ENCODE results near the gene LMNA.

LMNA gene

DNA sequence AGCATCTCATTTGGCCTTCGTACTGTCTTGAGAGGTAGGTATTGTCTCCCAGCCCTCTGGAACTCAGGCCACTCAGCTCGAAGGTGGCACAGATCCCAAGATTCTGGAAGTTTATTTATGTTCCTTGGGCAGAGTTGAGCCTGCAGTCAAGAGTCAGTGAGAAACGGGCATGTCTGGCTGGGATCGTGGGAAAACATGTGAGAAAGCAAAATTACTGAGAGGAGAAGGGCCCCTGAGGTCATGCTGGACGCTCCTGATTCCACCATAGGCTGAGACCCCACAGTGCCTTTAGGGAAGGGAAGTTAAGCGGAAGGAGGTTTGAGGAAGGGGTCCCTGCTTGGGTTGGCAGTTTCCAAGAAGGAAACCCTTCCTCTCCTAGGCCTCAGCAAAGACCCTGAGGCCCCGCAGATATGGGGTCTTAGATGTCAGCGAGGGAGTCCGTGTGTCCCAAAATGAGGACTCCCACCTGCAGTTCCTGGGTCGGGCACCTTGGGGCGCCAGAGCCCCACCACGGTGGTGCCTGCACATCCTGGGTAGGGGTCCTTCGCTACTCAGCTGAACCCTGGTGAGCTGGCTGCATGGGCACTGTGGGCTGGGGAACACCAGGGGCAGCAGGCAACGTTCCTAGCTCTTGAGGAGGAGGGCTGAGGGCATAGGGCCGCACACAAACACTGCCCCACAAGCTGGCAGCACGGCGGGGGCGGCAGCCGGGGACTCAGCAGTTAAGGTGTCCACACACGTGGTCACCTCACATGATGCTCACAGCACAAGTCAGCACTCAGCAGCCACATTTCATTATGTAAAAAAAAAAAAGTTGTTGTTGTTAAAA, 26.6 kb downstream of the LMNA start:
- Histone ChIP-seq H3K4me1 (ENCODE audit: control insufficient read depth in 1 of 2, insufficient read depth in 2 of 2, low read length in 2 of 2) (no peaks in the 10 kb centered on the region), H3K27me3 (ENCODE audit: insufficient read depth, low read length) (no peaks in the 10 kb centered on the region), H3K4ac (ENCODE audit: low read depth, low read length) (no peak overlapping the region), H3K9me3 (ENCODE audit: insufficient read depth, low read depth, low read length) (no peaks in the 10 kb centered on the region), H2BK5ac (ENCODE audit: low read depth, low read length, poor library complexity) (no peak overlapping the region), H3K36me3 (ENCODE audit: control insufficient read depth in 1 of 2, insufficient read depth in 2 of 2, low read length in 2 of 2) (peaks cover 50 to 53% of the 10 kb centered on the region in 2 experiments), H4K91ac (ENCODE audit: low read depth, low read length) (no peak overlapping the region), H2BK12ac (ENCODE audit: low read length) (peak overlapping the region; percentile 24), H3K9ac (ENCODE audit: low read length) (no peak overlapping the region), H3K27ac (ENCODE audit: low read depth, low read length) (no peak overlapping the region), H2AK5ac (ENCODE audit: low read length) (no peak overlapping the region), H4K12ac (ENCODE audit: low read depth, low read length) (peak overlapping the region; percentile 45), H2AFZ (ENCODE audit: insufficient read depth, low read length, poor library complexity) (no peak overlapping the region), H3K23ac (ENCODE audit: low read length) (no peak overlapping the region), H3K18ac (ENCODE audit: low read length) (no peak overlapping the region), H3K14ac (ENCODE audit: low read length) (no peak overlapping the region), H4K8ac (ENCODE audit: low read depth, low read length) (no peak overlapping the region), H3K4me2 (ENCODE audit: low read length) (no peak overlapping the region), H3K79me1 (ENCODE audit: low read length) (no peaks in the 10 kb centered on the region), H2BK120ac (ENCODE audit: insufficient read depth, low read length, poor library complexity) (no peak overlapping the region), H3K79me2 (ENCODE audit: control insufficient read depth, insufficient read depth, low read length, poor library complexity) (no peaks in the 10 kb centered on the region), H3K4me3 (ENCODE audit: low read depth, low read length) (no peak overlapping the region)
- WGBS (ENCODE audit: extremely low coverage, insufficient coverage, insufficient read length) = no CpG with 5 or more reads among the region's 20 CpGs
- peak; percentile 54 to 82 for DNase-seq

DNA sequence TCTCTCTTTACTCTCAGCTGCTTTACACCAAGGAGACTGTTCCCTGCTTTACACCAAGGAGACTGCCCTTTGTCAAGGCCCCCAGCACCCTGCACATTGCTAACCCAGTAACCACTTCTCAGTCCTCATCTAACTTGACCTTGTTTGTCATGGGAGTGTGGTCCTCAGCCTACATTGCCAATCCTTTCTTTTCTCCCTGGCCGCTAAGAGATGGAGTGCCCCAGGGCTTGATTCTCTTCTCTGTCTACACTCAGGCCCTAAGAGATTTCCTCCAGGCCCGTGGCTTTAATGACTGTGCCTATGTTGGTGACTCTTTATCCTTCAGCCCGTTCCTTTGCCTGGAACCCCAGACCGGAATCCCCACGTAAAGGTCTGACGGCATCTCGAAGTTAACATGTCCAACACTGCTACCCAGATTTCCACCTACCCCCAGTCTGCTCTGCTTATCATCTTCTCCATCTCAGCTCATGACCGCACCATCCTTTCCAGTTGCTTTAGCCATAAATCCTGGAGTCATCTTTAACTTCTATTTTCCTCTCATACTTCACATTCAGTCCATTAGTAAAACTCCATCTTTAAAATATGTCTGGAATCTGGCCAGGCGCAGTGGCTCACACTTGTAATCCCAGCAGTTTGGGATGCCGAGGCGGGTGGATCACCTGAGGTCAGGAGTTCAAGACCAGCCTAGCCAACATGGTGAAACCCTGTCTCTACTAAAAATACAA, 29.4 kb downstream of the LMNA start:
- Histone ChIP-seq H3K4ac (ENCODE audit: low read depth, low read length) (no peak overlapping the region), H2AK5ac (ENCODE audit: low read length) (no peak overlapping the region), H2AFZ (ENCODE audit: insufficient read depth, low read length, poor library complexity) (no peak overlapping the region), H3K9me3 (ENCODE audit: insufficient read depth, low read depth, low read length) (no peaks in the 10 kb centered on the region), H3K27me3 (ENCODE audit: insufficient read depth, low read length) (no peaks in the 10 kb centered on the region), H3K36me3 (ENCODE audit: control insufficient read depth in 1 of 2, insufficient read depth in 2 of 2, low read length in 2 of 2) (peaks cover 22 to 25% of the 10 kb centered on the region in 2 experiments), H2BK12ac (ENCODE audit: low read length) (no peak overlapping the region), H3K79me1 (ENCODE audit: low read length) (peaks cover 1% of the 10 kb centered on the region), H4K12ac (ENCODE audit: low read depth, low read length) (no peak overlapping the region), H3K4me3 (ENCODE audit: low read depth, low read length) (no peak overlapping the region), H3K4me1 (ENCODE audit: control insufficient read depth in 1 of 2, insufficient read depth in 2 of 2, low read length in 2 of 2) (peaks cover 0 to 6% of the 10 kb centered on the region in 2 experiments), H3K14ac (ENCODE audit: low read length) (no peak overlapping the region), H3K27ac (ENCODE audit: low read depth, low read length) (peak overlapping the region; percentile 40), H2BK120ac (ENCODE audit: insufficient read depth, low read length, poor library complexity) (no peak overlapping the region), H3K18ac (ENCODE audit: low read length) (no peak overlapping the region), H3K79me2 (ENCODE audit: control insufficient read depth, insufficient read depth, low read length, poor library complexity) (no peaks in the 10 kb centered on the region), H4K8ac (ENCODE audit: low read depth, low read length) (no peak overlapping the region), H3K23ac (ENCODE audit: low read length) (no peak overlapping the region), H2BK5ac (ENCODE audit: low read depth, low read length, poor library complexity) (no peak overlapping the region), H3K9ac (ENCODE audit: low read length) (peak overlapping the region; percentile 0), H4K91ac (ENCODE audit: low read depth, low read length) (no peak overlapping the region), H3K4me2 (ENCODE audit: low read length) (no peak overlapping the region)
- no CpG with 5 or more reads among the region's 11 CpGs for WGBS (ENCODE audit: extremely low coverage, insufficient coverage, insufficient read length)
- DNase-seq = peak; percentile 55 to 77

DNA sequence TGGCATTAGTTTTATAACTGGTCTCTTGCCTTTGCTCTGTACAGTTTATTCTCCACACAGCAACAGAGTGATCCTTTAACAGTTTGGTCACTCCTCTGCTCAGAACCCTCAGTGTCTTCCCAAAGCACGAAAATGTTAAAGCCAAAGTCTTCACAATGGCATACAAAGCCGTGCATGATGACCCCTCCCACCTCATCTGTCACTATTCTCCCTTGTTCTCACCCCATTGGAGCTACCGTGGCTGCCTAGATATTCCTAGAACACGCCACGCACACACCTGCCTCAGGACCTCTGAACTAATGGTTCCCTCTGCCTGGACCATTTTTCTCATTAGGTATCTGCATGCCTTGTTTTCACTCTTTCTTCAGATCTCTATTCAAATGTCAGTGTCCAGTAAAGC, 30.2 kb downstream of the LMNA start:
- Histone ChIP-seq H3K9ac (ENCODE audit: low read length) (no peak overlapping the region), H2BK12ac (ENCODE audit: low read length) (no peak overlapping the region), H3K4me3 (ENCODE audit: low read depth, low read length) (no peak overlapping the region), H2BK5ac (ENCODE audit: low read depth, low read length, poor library complexity) (no peak overlapping the region), H4K91ac (ENCODE audit: low read depth, low read length) (no peak overlapping the region), H3K4me1 (ENCODE audit: control insufficient read depth in 1 of 2, insufficient read depth in 2 of 2, low read length in 2 of 2) (peaks cover 0 to 6% of the 10 kb centered on the region in 2 experiments), H3K4me2 (ENCODE audit: low read length) (no peak overlapping the region), H2AFZ (ENCODE audit: insufficient read depth, low read length, poor library complexity) (no peak overlapping the region), H2BK120ac (ENCODE audit: insufficient read depth, low read length, poor library complexity) (no peak overlapping the region), H3K27ac (ENCODE audit: low read depth, low read length) (no peak overlapping the region), H4K12ac (ENCODE audit: low read depth, low read length) (no peak overlapping the region), H3K79me2 (ENCODE audit: control insufficient read depth, insufficient read depth, low read length, poor library complexity) (no peaks in the 10 kb centered on the region), H3K14ac (ENCODE audit: low read length) (no peak overlapping the region), H2AK5ac (ENCODE audit: low read length) (no peak overlapping the region), H3K36me3 (ENCODE audit: control insufficient read depth in 1 of 2, insufficient read depth in 2 of 2, low read length in 2 of 2) (peaks cover 17 to 19% of the 10 kb centered on the region in 2 experiments), H3K23ac (ENCODE audit: low read length) (no peak overlapping the region), H3K79me1 (ENCODE audit: low read length) (peaks cover 1% of the 10 kb centered on the region), H3K27me3 (ENCODE audit: insufficient read depth, low read length) (no peaks in the 10 kb centered on the region), H4K8ac (ENCODE audit: low read depth, low read length) (no peak overlapping the region), H3K9me3 (ENCODE audit: insufficient read depth, low read depth, low read length) (no peaks in the 10 kb centered on the region), H3K4ac (ENCODE audit: low read depth, low read length) (no peak overlapping the region), H3K18ac (ENCODE audit: low read length) (no peak overlapping the region)
- WGBS (ENCODE audit: extremely low coverage, insufficient coverage, insufficient read length) = no CpG with 5 or more reads among the region's 5 CpGs
- no peak for DNase-seq

DNA sequence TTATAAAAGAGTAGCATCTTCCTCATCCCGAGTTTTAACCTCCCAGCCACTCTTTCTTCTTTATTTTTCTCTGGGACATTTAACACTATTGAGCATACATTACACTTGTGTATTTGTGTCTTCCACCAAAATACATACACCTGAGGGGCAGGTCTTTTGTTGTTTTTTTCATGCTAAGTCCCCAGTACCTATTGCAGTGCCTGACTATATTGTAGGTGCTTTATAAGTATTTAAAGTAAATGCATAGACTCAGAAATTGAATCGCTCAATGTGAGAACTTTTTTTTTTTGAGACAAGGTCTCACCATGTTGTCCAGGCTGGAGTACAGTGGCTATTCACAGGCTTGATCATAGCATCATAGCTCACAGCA, 31.1 kb downstream of the LMNA start:
- peaks cover 1% of the 10 kb centered on the region for H3K79me1 ChIP-seq (ENCODE audit: low read length)
- H2BK12ac ChIP-seq (ENCODE audit: low read length) = no peak overlapping the region
- H3K79me2 ChIP-seq (ENCODE audit: control insufficient read depth, insufficient read depth, low read length, poor library complexity) = no peaks in the 10 kb centered on the region
- no peak overlapping the region for H4K12ac ChIP-seq (ENCODE audit: low read depth, low read length)
- no peak overlapping the region for H3K9ac ChIP-seq (ENCODE audit: low read length)
- H2BK5ac ChIP-seq (ENCODE audit: low read depth, low read length, poor library complexity) = no peak overlapping the region
- H2AFZ ChIP-seq (ENCODE audit: insufficient read depth, low read length, poor library complexity) = no peak overlapping the region
- no peak overlapping the region for H3K4ac ChIP-seq (ENCODE audit: low read depth, low read length)
- no peak overlapping the region for H3K4me2 ChIP-seq (ENCODE audit: low read length)
- H3K14ac ChIP-seq (ENCODE audit: low read length) = no peak overlapping the region
- H4K8ac ChIP-seq (ENCODE audit: low read depth, low read length) = no peak overlapping the region
- DNase-seq = no peak
- H2BK120ac ChIP-seq (ENCODE audit: insufficient read depth, low read length, poor library complexity) = no peak overlapping the region
- peaks cover 0 to 6% of the 10 kb centered on the region in 2 experiments for H3K4me1 ChIP-seq (ENCODE audit: control insufficient read depth in 1 of 2, insufficient read depth in 2 of 2, low read length in 2 of 2)
- H3K18ac ChIP-seq (ENCODE audit: low read length) = no peak overlapping the region
- no CpG with 5 or more reads among the region's 2 CpGs for WGBS (ENCODE audit: extremely low coverage, insufficient coverage, insufficient read length)
- H3K9me3 ChIP-seq (ENCODE audit: insufficient read depth, low read depth, low read length) = no peaks in the 10 kb centered on the region
- no peak overlapping the region for H3K23ac ChIP-seq (ENCODE audit: low read length)
- no peak overlapping the region for H3K27ac ChIP-seq (ENCODE audit: low read depth, low read length)
- no peak overlapping the region for H4K91ac ChIP-seq (ENCODE audit: low read depth, low read length)
- H3K4me3 ChIP-seq (ENCODE audit: low read depth, low read length) = no peak overlapping the region
- H2AK5ac ChIP-seq (ENCODE audit: low read length) = no peak overlapping the region
- H3K27me3 ChIP-seq (ENCODE audit: insufficient read depth, low read length) = no peaks in the 10 kb centered on the region
- H3K36me3 ChIP-seq (ENCODE audit: control insufficient read depth in 1 of 2, insufficient read depth in 2 of 2, low read length in 2 of 2) = peaks cover 8 to 10% of the 10 kb centered on the region in 2 experiments
